ENCODE results near the gene GALNT7.

DNA sequence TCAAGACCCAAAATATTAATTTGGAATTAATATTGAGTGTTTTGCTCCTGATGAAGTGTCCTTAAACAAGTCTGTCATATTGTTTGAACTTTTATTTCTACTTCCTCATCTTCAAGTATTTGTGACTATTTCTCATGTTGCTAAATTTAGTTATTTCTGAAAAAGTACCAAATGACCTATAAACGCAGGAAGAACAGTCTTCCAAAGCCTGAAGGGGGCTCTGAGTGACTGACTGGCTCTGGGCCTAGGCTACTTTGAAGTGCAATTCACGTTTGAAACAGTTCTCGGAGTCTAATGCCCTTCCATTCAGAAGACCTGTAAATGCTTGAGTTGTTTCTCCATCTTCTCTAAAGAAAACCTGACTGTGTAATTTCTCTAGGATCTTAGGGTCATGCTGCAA, 26.5 kb downstream of the GALNT7 start:
- TF ChIP-seq EZH2 (IDR thresholded peaks at IDR 0.05; ENCODE audit: low read length, unreplicated experiment) = no peak
- TF ChIP-seq, protein P1, sequence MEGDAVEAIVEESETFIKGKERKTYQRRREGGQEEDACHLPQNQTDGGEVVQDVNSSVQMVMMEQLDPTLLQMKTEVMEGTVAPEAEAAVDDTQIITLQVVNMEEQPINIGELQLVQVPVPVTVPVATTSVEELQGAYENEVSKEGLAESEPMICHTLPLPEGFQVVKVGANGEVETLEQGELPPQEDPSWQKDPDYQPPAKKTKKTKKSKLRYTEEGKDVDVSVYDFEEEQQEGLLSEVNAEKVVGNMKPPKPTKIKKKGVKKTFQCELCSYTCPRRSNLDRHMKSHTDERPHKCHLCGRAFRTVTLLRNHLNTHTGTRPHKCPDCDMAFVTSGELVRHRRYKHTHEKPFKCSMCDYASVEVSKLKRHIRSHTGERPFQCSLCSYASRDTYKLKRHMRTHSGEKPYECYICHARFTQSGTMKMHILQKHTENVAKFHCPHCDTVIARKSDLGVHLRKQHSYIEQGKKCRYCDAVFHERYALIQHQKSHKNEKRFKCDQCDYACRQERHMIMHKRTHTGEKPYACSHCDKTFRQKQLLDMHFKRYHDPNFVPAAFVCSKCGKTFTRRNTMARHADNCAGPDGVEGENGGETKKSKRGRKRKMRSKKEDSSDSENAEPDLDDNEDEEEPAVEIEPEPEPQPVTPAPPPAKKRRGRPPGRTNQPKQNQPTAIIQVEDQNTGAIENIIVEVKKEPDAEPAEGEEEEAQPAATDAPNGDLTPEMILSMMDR (conservative IDR thresholded peaks at IDR 0.05; ENCODE audit: low read depth, low read length) = no peak
- no peak for TF ChIP-seq EZH2phosphoT487 (IDR thresholded peaks at IDR 0.05; ENCODE audit: borderline replicate concordance, low read length)

All from PC-3 (cell line).